HCT116 (cell line): ENCODE results near the gene NCF2.

Source experiments
- CEBPB ChIP-seq: IDR thresholded peaks from 2 replicates; pipeline ENCODE4 v1.6.1; 2012; ENCODE audit warnings: low read depth
- EZH2 ChIP-seq: fragments of 200-600 bp; sonication (generic); IDR thresholded peaks from 2 replicates; pipeline ENCODE4 v1.6.1; 2017; ENCODE audit warnings: antibody characterized with exemption, mixed run types
- EZH2phosphoT487 ChIP-seq: fragments of 200-600 bp; IDR thresholded peaks from 2 replicates; pipeline ENCODE4 v1.6.1; 2018; ENCODE audit warnings: antibody characterized with exemption, borderline replicate concordance
- POLR2A ChIP-seq: IDR thresholded peaks from 2 replicates; pipeline ENCODE4 v1.7.0; 2011; ENCODE audit warnings: borderline replicate concordance; ENCODE audit not compliant: insufficient read depth, insufficient read length; ENCODE audit errors: extremely low read depth
- POLR2AphosphoS5 ChIP-seq: IDR thresholded peaks from 2 replicates; pipeline ENCODE4 v1.6.1; 2011; ENCODE audit warnings: mild to moderate bottlenecking, low read depth, low read length, moderate library complexity
- SRF ChIP-seq: IDR thresholded peaks from 2 replicates; pipeline ENCODE4 v1.6.1; 2012; ENCODE audit warnings: low read depth
- TF ChIP-seq, protein P1 (sequence below), 3 experiments: fragments of 200-600 bp in 1 of 3; sonication (generic) in 1 of 3; IDR thresholded peaks in 2 of 3; conservative IDR thresholded peaks in 1 of 3; 2 replicates each; pipeline ENCODE4 v1.5.1; 2012 to 2017; ENCODE audit warnings: low read depth in 2 of 3, low read length in 2 of 3, antibody characterized with exemption in 1 of 3, borderline replicate concordance in 1 of 3, control low read depth in 1 of 3, mild to moderate bottlenecking in 1 of 3, mixed read lengths in 1 of 3, mixed run types in 1 of 3, moderate library complexity in 1 of 3; ENCODE audit not compliant: insufficient read depth in 1 of 3
- TF ChIP-seq, protein P2 (sequence below): IDR thresholded peaks from 2 replicates; pipeline ENCODE4 v1.6.1; 2012

DNA sequence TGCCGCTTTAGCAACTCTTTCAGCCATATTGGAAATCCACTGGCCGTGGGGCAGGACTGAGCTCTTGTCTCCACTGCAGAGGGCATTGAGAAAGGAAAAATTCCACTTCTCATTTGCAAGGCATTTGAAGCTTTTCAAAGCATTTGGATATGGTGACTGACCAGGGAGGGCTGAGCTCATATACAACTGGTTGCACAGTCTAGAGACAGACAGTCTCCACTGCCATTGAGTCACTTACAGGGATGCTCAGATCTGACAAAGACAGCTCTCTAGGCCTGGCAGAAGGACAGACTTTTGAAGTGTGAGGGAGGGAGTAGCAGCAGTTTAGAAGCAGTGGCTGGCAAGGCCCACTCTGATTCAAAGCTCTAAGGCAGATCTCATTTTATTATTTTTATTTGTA lies 24.2 kb downstream of the NCF2 start:
- TF ChIP-seq, protein P1, sequence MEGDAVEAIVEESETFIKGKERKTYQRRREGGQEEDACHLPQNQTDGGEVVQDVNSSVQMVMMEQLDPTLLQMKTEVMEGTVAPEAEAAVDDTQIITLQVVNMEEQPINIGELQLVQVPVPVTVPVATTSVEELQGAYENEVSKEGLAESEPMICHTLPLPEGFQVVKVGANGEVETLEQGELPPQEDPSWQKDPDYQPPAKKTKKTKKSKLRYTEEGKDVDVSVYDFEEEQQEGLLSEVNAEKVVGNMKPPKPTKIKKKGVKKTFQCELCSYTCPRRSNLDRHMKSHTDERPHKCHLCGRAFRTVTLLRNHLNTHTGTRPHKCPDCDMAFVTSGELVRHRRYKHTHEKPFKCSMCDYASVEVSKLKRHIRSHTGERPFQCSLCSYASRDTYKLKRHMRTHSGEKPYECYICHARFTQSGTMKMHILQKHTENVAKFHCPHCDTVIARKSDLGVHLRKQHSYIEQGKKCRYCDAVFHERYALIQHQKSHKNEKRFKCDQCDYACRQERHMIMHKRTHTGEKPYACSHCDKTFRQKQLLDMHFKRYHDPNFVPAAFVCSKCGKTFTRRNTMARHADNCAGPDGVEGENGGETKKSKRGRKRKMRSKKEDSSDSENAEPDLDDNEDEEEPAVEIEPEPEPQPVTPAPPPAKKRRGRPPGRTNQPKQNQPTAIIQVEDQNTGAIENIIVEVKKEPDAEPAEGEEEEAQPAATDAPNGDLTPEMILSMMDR (IDR thresholded peaks at IDR 0.05 in 2 of 3, conservative IDR thresholded peaks at IDR 0.05 in 1 of 3; ENCODE audit: borderline replicate concordance in 1 of 3, insufficient read depth in 1 of 3, low read depth in 2 of 3, low read length in 2 of 3): no peak
- TF ChIP-seq CEBPB (no peak), SRF (no peak), POLR2AphosphoS5 (no peak), EZH2 (no peak), POLR2A (no peak), EZH2phosphoT487 (no peak)
- TF ChIP-seq, protein P2, sequence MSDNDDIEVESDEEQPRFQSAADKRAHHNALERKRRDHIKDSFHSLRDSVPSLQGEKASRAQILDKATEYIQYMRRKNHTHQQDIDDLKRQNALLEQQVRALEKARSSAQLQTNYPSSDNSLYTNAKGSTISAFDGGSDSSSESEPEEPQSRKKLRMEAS: no peak
